Mesodermal cell (in vitro differentiated cells): ENCODE measurements around the gene TNNI2.

Experiments
- H3K27ac ChIP-seq: 2 replicates; pipeline ENCODE4 v1.7.0; 2013; ENCODE audit warnings: mild to moderate bottlenecking, low read depth, low read length, moderate library complexity; ENCODE audit not compliant: severe bottlenecking
- H3K36me3 ChIP-seq: 2 replicates; pipeline ENCODE4 v1.7.1; 2013; ENCODE audit warnings: mild to moderate bottlenecking, low read length, moderate library complexity; ENCODE audit not compliant: control insufficient read depth, insufficient read depth
- H3K4me1 ChIP-seq: one replicate; pipeline ENCODE4 v1.7.1; 2013; ENCODE audit warnings: mild to moderate bottlenecking, low read length; ENCODE audit not compliant: insufficient read depth, control insufficient read depth, poor library complexity, severe bottlenecking
- H3K4me3 ChIP-seq: 2 replicates; pipeline ENCODE4 v1.7.0; 2013; ENCODE audit warnings: low read length, control low read depth, mild to moderate bottlenecking; ENCODE audit not compliant: insufficient read depth, poor library complexity, severe bottlenecking; ENCODE audit errors: extremely low read depth
- H3K9me3 ChIP-seq: 2 replicates; pipeline ENCODE4 v1.7.1; 2013; ENCODE audit warnings: mild to moderate bottlenecking, low read length, moderate library complexity; ENCODE audit not compliant: control insufficient read depth
- WGBS, 2 experiments: methylation state at CpG; one replicate each; pipeline ENCODE4 v1.1.5; 2013; ENCODE audit warnings: missing lambda C conversion rate in 2 of 2; ENCODE audit not compliant: insufficient coverage in 2 of 2; 5-methylcytosine and 5-hydroxymethylcytosine counted together

The TNNI2 gene

DNA sequence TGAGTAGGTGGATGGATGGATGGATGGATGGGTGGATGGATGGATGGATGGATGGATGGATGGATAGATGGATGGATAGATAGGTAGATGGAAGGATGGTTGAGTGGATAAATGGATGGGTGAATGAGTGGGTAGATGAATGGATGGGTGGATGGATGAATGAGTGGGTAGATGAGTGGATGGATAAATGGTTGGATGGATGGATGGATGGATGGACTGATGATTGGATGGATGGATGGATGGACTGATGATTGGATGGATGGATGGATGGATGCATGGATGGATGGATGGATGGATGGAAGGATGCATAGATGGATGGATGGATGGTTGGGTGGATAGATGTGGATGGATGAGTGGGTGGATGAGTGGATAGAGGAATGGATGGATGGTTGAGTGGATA is 17.2 kb upstream of the TNNI2 start:
- H3K4me1 ChIP-seq, result peaks cover 10% of the 10 kb centered on the region
- H3K9me3 ChIP-seq, result peaks cover 22% of the 10 kb centered on the region
- H3K27ac ChIP-seq, result no peak overlapping the region

DNA sequence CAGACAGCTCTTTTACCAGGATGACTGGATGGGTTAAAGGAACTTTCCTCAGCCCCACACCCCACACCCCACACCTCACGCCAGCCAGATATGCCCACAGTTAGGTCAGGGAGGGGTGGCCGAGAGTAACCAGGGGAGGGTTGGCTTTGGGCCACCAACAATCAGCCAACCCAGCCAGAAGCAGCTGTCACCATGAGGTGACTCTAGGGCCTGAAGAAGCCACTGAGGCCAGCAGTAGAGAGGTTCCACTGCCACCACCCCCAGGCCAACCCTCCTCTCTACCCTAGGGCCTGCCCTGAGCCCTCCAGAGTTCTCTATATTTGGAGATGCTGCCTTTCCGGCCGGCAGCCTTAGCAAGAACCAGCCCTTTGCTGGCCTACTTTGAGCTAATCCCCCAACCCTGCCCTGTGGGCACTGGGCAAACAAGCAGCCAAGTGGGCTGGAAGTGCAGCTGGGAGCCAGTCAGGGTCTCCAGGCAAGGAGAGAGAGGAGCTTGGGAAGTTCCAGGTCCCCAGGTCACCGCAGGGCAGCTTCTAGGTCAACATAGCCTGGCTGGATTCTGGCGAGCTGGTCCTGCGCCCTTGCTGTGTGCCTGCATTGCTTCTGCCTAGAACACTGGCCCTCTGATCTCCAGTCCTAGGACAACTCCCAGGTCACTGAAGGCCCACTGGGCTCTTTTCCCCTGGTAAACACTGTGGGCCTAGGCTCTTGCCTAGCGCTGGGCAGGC is 16.0 kb upstream of the TNNI2 start:
- 90% methylated on average over 4 to 6 of the region's 8 CpGs for WGBS, 2 experiments
- Histone ChIP-seq H3K27ac (no peak overlapping the region), H3K4me1 (peaks cover 10% of the 10 kb centered on the region), H3K36me3 (no peaks in the 10 kb centered on the region), H3K4me3 (no peak overlapping the region), H3K9me3 (peaks cover 21% of the 10 kb centered on the region)

More for the DNA sequence above, 17.2 kb upstream of the TNNI2 start:
- Histone ChIP-seq H3K4me3 (no peak overlapping the region), H3K36me3 (no peaks in the 10 kb centered on the region)

DNA sequence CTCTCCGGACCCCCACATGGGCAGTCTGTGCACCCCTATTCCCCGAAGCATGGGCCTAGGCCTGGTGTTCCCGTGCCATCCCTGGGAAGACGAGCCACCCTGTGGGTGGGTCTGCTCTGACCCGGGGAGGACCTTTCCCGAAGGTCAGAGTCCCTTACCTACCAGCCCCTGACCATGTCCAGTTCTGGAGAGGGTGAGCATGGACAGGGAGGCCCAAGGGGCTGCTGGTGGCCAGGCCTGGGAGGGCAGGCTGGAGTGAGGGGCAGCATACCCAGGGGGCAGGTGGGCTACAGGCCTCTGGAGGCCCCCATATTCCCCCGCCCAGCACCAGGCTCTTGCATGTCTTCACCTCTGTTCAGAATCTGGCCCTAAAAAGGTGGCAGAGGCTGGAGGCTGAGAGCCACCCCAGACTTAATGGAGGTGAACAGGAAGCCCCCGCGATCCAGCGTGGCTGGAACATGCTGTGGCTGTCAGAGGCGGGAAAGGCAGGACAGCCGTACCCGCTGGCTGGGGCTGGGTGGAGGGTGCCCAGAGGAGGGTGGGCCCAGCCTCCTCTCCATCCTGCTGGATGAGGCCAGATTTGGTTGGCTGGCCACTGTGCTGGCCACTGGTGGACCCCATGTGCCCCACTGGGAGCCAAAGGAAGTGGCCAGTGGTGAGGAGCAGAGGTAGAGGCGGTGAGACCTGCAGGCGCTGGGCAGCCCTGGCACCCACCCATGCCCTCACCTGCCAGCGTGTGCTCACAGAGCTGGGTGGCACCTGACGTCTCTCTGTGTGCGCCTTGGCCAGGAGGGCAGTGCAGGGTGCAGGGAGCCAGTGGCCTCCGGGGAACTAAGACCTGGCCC is 15.2 kb upstream of the TNNI2 start:
- WGBS, 2 experiments, result 94 to 97% methylated on average over 13 to 18 of the region's 19 CpGs
- peaks cover 10% of the 10 kb centered on the region for H3K4me1 ChIP-seq
- peaks cover 14% of the 10 kb centered on the region for H3K9me3 ChIP-seq
- H3K27ac ChIP-seq, result no peak overlapping the region
- no peak overlapping the region for H3K4me3 ChIP-seq
- H3K36me3 ChIP-seq, result no peaks in the 10 kb centered on the region

DNA sequence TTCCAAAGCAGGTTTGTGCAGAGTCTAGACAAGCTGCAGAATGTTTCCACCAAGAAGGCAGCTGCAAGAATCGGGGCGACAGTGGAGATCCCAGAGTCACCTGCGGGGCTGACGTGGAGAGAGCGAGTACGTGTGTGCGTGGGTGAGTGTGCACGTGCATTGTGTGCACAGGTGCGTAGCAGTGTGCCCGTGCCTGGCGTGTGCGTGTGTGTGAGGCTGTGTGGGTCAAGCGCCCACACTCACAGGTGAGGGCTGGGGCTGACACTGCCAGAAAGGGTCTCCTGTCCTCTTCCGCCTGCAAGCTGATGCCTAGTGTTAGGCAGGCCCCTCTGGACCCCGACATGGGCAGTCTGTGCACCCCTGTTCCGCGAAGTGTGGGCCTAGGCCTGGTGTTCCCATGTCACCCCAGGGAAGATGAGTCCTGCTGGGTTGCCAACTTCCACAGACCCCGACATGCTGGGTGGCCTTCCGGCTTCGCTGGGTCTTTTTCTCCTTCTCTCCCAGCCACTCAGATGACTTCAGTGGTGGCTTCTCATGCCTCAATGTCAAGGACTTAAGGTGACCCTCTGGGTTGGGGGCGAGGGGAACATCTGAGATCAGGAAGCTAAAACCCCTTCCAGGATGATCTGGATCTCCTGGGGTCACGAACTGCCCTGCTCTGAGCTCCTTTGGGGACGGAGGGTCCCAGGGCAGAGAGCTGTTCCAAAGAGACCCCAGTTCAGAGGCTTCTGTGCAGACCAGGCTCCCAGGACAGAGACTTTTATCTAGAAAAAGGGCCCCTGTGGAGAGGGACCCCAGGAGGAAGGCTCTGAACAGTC is 14.4 kb upstream of the TNNI2 start:
- 92 to 93% methylated on average over 22 to 23 of the region's 23 CpGs for WGBS, 2 experiments
- Histone ChIP-seq H3K27ac (no peak overlapping the region), H3K4me3 (no peak overlapping the region), H3K4me1 (peaks cover 10% of the 10 kb centered on the region), H3K9me3 (peaks cover 5% of the 10 kb centered on the region), H3K36me3 (no peaks in the 10 kb centered on the region)

DNA sequence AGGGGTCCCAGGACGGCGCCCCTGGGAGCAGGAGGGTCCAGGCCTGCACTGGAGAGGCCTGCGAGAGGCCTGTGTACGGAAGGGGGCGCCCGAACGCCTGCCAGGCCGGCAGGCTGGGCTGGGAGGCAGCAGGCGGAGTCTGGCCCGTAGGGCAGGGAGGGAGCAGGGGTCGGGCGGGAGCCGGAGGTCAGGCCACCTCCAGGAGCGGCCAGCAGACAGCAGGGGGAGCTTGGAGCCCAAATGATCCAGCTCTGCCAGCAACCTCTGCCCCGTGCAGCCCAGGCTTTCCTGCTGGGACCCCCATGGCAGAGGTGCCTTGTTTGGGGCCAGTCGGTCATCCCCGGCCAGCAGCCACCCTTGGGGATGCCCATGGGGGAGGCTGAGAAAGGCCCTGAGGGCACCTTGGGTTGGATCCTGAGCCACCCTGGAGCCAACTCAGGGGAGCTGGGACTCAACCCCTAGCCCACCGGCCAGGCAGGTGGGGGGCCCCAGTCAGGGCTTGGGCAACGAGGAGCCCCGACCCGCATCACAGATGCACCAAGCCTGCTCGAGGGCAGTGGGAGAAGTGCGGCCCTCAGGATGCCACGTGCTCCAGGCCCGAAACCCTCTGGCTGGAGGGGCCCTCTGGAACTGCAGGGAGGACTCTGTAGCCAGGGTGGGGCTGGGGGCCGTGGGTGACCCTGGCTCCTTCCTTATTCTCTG is 13.6 kb upstream of the TNNI2 start:
- Histone ChIP-seq H3K4me3 (no peak overlapping the region), H3K27ac (no peak overlapping the region), H3K36me3 (no peaks in the 10 kb centered on the region), H3K9me3 (no peaks in the 10 kb centered on the region), H3K4me1 (peaks cover 13% of the 10 kb centered on the region)
- 33 to 38% methylated on average over 25 of the region's 26 CpGs for WGBS, 2 experiments

DNA sequence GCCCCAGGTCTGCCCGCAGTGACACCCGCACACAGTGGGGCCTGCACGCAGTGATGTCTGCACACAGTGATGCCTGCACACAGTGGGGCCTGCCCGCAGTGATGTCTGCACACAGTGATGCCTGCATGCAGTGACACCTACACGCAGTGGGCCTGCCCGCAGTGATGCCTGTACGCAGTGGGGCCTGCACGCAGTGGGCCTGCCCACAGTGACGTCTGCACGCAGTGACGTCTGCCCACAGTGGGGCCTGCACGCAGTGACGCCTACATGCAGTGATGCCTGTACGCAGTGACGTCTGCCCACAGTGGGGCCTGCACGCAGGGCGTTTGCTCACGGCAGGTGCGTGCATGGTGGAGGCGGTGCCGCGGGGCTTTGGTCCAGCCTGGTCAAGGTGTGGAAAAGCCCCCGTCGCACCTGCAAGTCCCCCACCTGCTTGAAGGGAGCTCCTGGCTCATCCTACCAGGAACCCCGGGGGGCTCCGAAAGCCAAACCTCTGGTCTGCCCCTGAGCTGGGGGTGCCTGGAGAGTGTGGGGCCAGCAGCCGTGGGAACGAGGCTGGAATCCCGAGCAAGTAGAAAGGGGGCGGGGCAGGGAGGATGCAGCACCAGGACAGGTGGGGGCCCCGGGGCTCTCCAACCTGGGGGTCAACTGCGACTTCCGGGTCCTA is 12.9 kb upstream of the TNNI2 start:
- 95% methylated on average over 25 to 30 of the region's 33 CpGs for WGBS, 2 experiments
- H3K27ac ChIP-seq, result no peak overlapping the region
- H3K36me3 ChIP-seq, result no peaks in the 10 kb centered on the region

DNA sequence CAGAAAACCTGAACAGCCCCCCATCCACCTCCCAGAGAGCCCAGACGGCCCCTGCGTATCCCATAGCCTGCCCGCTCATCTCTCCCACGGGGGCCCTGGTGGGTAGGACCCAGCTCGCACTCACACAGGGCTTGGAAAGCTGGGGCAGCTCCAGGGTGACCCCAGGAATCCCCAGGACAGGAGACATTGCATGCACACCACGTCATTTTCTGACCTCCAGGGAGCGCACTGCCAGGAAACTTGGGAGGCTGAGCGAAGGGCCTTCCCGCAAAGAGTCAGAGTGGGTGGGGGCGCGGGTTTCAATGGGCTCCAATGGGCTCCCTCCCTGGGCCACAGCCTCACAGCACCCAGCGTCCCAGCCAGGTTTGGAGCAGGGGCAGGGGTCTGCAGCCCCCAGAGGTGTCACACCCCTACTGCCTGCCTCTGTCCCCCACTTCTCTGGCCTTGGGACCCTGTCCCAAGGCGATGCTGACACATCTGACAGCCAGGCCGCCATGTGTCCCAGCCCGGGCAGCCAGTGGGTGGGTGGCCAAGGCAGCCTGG is 12.2 kb upstream of the TNNI2 start:
- Histone ChIP-seq H3K27ac (no peak overlapping the region), H3K4me1 (peaks cover 13% of the 10 kb centered on the region), H3K36me3 (no peaks in the 10 kb centered on the region), H3K9me3 (no peaks in the 10 kb centered on the region), H3K4me3 (no peak overlapping the region)
- 79 to 84% methylated on average over 15 of the region's 15 CpGs for WGBS, 2 experiments

More for the DNA sequence above, 12.9 kb upstream of the TNNI2 start:
- H3K4me1 ChIP-seq, result peaks cover 13% of the 10 kb centered on the region
- no peak overlapping the region for H3K4me3 ChIP-seq
- H3K9me3 ChIP-seq, result no peaks in the 10 kb centered on the region

DNA sequence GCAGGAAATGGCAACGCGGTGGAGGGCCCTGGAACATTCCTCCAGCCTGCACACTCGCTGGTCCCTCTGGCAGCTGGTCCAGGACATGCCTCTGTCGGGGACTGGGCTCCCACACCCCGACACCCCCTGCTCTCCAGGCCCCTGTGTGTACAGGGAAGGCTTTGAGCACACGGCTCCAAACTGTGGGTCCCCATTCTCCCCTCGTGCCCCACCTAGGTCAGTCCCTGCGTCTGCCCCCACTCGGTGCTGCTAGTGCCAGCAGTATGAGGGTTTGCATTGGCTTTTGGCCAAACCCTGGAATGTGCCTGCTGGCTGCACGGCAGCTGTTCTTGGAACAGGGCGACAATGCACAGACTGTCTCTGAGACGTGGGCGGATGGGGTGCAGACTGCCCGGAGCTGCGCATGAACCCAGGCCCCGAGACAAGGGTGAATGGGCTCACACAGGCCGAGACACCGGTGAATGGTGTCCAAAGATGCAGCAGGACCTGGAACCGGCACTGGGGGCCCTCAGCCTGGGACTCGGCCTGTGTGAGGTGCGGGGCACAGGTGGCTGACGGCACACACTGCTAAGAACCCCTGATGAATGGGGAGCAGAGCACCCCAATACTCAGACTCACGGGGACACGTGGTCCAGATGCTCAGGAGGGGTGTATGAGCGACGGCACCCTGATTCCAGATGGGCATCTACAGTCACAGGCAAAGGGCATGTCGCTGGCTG is 11.5 kb upstream of the TNNI2 start:
- WGBS, 2 experiments, result 94 to 97% methylated on average over 25 to 26 of the region's 27 CpGs
- no peak overlapping the region for H3K27ac ChIP-seq
- H3K4me3 ChIP-seq, result no peak overlapping the region
- no peaks in the 10 kb centered on the region for H3K36me3 ChIP-seq
- no peaks in the 10 kb centered on the region for H3K9me3 ChIP-seq
- peaks cover 13% of the 10 kb centered on the region for H3K4me1 ChIP-seq

DNA sequence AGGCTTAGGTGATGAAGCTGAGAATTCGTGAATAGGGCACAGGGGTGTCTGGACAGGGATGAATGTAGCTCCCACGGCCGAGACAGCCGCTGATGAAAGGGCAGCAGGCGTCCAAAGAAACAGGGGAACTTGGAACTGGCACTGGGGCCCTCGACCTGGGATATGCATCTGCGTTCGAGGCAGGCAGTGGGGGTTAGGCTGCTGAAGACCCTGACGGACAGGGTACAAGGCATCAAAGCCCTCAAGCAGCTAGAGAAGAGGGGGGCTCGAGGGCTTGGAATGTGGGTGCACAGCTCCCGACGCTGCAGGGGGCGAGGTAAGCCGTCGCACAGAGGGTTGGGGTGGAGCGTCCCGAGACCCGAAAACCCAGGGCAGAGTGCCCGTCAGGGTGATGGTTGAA is 10.8 kb upstream of the TNNI2 start:
- Histone ChIP-seq H3K27ac (no peak overlapping the region), H3K36me3 (no peaks in the 10 kb centered on the region), H3K4me1 (peaks cover 13% of the 10 kb centered on the region), H3K9me3 (no peaks in the 10 kb centered on the region), H3K4me3 (no peak overlapping the region)
- 89 to 94% methylated on average over 16 to 19 of the region's 19 CpGs for WGBS, 2 experiments
